Measurements from ENCODE around the gene ALS2CL.

DNA sequence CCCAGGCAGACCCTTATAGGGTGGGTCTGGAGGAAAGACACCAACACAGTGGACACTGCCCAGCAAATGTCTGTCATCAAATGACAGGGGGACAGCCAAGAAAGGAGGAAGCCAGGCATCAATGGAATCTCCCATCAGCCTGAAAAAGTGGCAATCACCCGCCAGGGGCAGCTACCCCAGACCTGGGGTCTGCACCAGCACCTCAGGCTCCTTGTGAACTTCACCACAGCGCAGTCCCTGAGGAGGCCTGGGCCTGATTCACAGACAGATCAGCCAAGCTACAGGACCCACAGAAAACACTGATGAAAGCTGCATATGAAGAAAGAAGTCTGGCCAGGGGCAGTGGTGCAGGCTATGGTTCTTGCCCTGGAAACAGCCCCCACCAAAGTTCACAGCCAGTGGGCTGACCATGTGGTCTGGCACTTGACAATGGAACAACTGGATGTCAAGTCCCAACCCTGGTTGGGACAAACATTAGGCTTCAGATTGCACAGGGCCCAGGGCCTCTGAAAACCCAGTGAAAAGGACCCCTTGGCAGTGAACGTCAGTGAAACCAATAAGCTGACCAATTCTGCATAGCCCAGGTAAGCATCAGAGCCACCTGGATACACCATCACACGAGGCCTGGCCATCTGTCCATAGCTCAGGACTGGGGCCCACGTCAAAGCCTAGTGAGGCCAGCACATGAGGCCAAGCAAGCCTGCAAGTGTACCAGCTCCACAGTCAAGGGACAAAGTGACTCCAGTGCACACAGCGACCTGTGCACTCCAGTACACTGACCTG lies 29.1 kb downstream of the ALS2CL start:
- TF ChIP-seq, protein P1, sequence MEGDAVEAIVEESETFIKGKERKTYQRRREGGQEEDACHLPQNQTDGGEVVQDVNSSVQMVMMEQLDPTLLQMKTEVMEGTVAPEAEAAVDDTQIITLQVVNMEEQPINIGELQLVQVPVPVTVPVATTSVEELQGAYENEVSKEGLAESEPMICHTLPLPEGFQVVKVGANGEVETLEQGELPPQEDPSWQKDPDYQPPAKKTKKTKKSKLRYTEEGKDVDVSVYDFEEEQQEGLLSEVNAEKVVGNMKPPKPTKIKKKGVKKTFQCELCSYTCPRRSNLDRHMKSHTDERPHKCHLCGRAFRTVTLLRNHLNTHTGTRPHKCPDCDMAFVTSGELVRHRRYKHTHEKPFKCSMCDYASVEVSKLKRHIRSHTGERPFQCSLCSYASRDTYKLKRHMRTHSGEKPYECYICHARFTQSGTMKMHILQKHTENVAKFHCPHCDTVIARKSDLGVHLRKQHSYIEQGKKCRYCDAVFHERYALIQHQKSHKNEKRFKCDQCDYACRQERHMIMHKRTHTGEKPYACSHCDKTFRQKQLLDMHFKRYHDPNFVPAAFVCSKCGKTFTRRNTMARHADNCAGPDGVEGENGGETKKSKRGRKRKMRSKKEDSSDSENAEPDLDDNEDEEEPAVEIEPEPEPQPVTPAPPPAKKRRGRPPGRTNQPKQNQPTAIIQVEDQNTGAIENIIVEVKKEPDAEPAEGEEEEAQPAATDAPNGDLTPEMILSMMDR (IDR thresholded peaks at IDR 0.05) = no peak
- TF ChIP-seq POLR2A (IDR thresholded peaks at IDR 0.05) = no peak

Data from ovary (tissue), 3 donors.